GM21390 (cell line): ENCODE data around the gene CDH13.

ENCODE experiments used
- ATAC-seq: cut with Tn5 transposase; IDR thresholded peaks from one replicate; pipeline ENCODE4 v1.9.1; 2021; ENCODE audit not compliant: unreplicated experiment

Gene CDH13

GRCh38 chr16:83682116-83682867 lies 1055.5 kb downstream of the CDH13 start:
- ATAC-seq: no peak

GRCh38 chr16:83682868-83683235 lies 1056.1 kb downstream of the CDH13 start:
- no peak for ATAC-seq

- ATAC-seq: no peak
Measured at GRCh38 chr16:83685615-83686165, 1058.9 kb downstream of the CDH13 start.

- no peak for ATAC-seq
Measured at GRCh38 chr16:83686726-83687125, 1060.0 kb downstream of the CDH13 start.

GRCh38 chr16:83689385-83689831 lies 1062.6 kb downstream of the CDH13 start:
- ATAC-seq: peak; percentile 70

GRCh38 chr16:83692224-83692623 lies 1065.5 kb downstream of the CDH13 start:
- no peak for ATAC-seq

GRCh38 chr16:83698964-83699363 lies 1072.2 kb downstream of the CDH13 start:
- no peak for ATAC-seq

- no peak for ATAC-seq
Measured at GRCh38 chr16:83699817-83700216, 1073.0 kb downstream of the CDH13 start.

- ATAC-seq: no peak
Measured at GRCh38 chr16:83700918-83701317, 1074.1 kb downstream of the CDH13 start.

GRCh38 chr16:83701494-83701893 lies 1074.7 kb downstream of the CDH13 start:
- ATAC-seq: no peak

GRCh38 chr16:83704656-83705055 lies 1077.9 kb downstream of the CDH13 start:
- no peak for ATAC-seq

- ATAC-seq: no peak
Measured at GRCh38 chr16:83705856-83706255, 1079.1 kb downstream of the CDH13 start.

- ATAC-seq: no peak
Measured at GRCh38 chr16:83706394-83706793, 1079.6 kb downstream of the CDH13 start.

GRCh38 chr16:83711069-83711468 lies 1084.3 kb downstream of the CDH13 start:
- no peak for ATAC-seq

- no peak for ATAC-seq
Measured at GRCh38 chr16:83713597-83713996, 1086.8 kb downstream of the CDH13 start.

GRCh38 chr16:83714286-83714685 lies 1087.5 kb downstream of the CDH13 start:
- ATAC-seq: no peak

GRCh38 chr16:83715217-83715920 lies 1088.6 kb downstream of the CDH13 start:
- ATAC-seq: no peak

- no peak for ATAC-seq
Measured at GRCh38 chr16:83717308-83717707, 1090.5 kb downstream of the CDH13 start.

- ATAC-seq: no peak
Measured at GRCh38 chr16:83717814-83718213, 1091.0 kb downstream of the CDH13 start.

- ATAC-seq: no peak
Measured at GRCh38 chr16:83720213-83720612, 1093.4 kb downstream of the CDH13 start.

GRCh38 chr16:83720981-83721380 lies 1094.2 kb downstream of the CDH13 start:
- ATAC-seq: no peak

- no peak for ATAC-seq
Measured at GRCh38 chr16:83721676-83722075, 1094.9 kb downstream of the CDH13 start.
